Adrenal gland (tissue), 12 donors: ENCODE measurements around the gene APOC1. TPM values are rescaled to one million over a fixed set of nuclear protein-coding genes. Genes with fewer than 3 reads are reported as not detected.
"Not testable (repeated sequence)": the region's sequence is repeated elsewhere in the genome, so short reads cannot be mapped to it uniquely, and the experiment has no call there.

ENCODE experiments used
- DNase-seq, 7 donors: peaks; one replicate each; pipeline ENCODE4 v3.0.0-alpha.2; 2019 to 2020
- H3K27ac ChIP-seq, 5 donors: fragments of 200-600 bp; sonication (generic) in 4 of 5; 1 replicate in 3 of 5; 2 replicates in 2 of 5; pipeline versions ENCODE4 v1.5.1 to v1.8.0; 2016 to 2020; ENCODE audit warnings: mild to moderate bottlenecking in 1 of 5
- H3K27me3 ChIP-seq: fragments of 200-600 bp; 2 replicates; pipeline ENCODE4 v1.8.0; 2021
- H3K36me3 ChIP-seq, 2 donors: fragments of 200-600 bp; replicated peaks in 1 of 2; 1 replicate in 1 of 2; 2 replicates in 1 of 2; pipeline versions ENCODE4 v1.5.1 to v1.8.0; 2018 to 2022
- H3K4me1 ChIP-seq, 2 donors: fragments of 200-600 bp; replicated peaks in 1 of 2; 1 replicate in 1 of 2; 2 replicates in 1 of 2; pipeline versions ENCODE4 v1.5.1 to v1.8.0; 2018 to 2021
- H3K4me3 ChIP-seq, 4 donors: fragments of 200-600 bp; sonication (generic) in 3 of 4; one replicate each; pipeline ENCODE4 v1.5.1; 2016 to 2018
- H3K9me3 ChIP-seq, 3 donors: fragments of 200-600 bp; sonication (generic) in 1 of 3; replicated peaks in 1 of 3; 1 replicate in 2 of 3; 2 replicates in 1 of 3; pipeline versions ENCODE4 v1.5.1 to v1.8.0; 2016 to 2021
- CTCF ChIP-seq, 6 experiments: fragments of 450-650 bp in 4 of 6; fragments of 200-600 bp in 2 of 6; sonication (generic) in 1 of 6; IDR thresholded peaks; 1 replicate in 5 of 6; 2 replicates in 1 of 6; pipeline versions ENCODE4 v1.5.1 to v1.8.0; 2016 to 2021; ENCODE audit warnings: antibody characterized with exemption in 6 of 6, mild to moderate bottlenecking in 2 of 6, moderate library complexity in 1 of 6
- POLR2A ChIP-seq, 2 donors: fragments of 450-650 bp; IDR thresholded peaks; one replicate each; pipeline ENCODE4 v1.6.1; 2017; ENCODE audit warnings: antibody characterized with exemption in 2 of 2, mild to moderate bottlenecking in 2 of 2, moderate library complexity in 1 of 2
- WGBS, 4 donors: extraction: QIAGEN DNeasy Blood & Tissue Kit in 2 of 4; methylation state at CpG; one replicate each; pipeline versions ENCODE4 v1.1.5 to v1.1.7; 2013 to 2017; 5-methylcytosine and 5-hydroxymethylcytosine counted together
- intact Hi-C, 2 donors: fragments of 100-400 bp; cut with DNase I; formaldehyde crosslinking; loops; one replicate each; pipeline versions ENCODE4 v1.14.1 to v1.15.0; 2022 to 2023
- polyA plus RNA-seq, 3 donors: library from polyadenylated mRNA; stranded (reverse); fragments of 200-250 nt in 2 of 3; fragments of 350-450 nt in 1 of 3; fragmentation: Illumina TruSeq in 1 of 3; extraction: RNeasy Lipid Tissue Mini Kit (QIAGEN cat#74804) in 1 of 3; gene quantifications; one replicate each; pipeline ENCODE4 v1.2.3, GENCODE V29; 2013 to 2014
- total RNA-seq, 9 donors: library from RNA; depleted of rRNA in 4 of 9; stranded (reverse); fragments of >200 nt in 4 of 9; fragments of 120-200 nt in 1 of 9; fragmentation: NEBNext Ultra II Directional in 1 of 9; extraction: Animal tissue kit (Norgen Biotek cat#: 25700) in 1 of 9; gene quantifications; one replicate each; pipeline versions ENCODE4 v1.1.0 to v1.2.4, GENCODE V29; 2013 to 2023
- donor health status: healthy with polysubstance abuse.
- donor health status: Bipolar disorder and iron deficiency.
- donor health status: DM: yes; HTN: yes; CAD: no.
- donor health status: DM: no; HTN: no; CAD: no.
- donor health status: DM: no; HTN: no; CAD: no.
- donor health status: DM: yes; HTN: yes; CAD: no.

The APOC1 gene
- total and polyA plus RNA-seq, 12 donors = 583 to 3,854 (median 2,102) TPM

- no peak overlapping the region for H3K27ac ChIP-seq
- intact Hi-C loops = no loop called here
Measured at GRCh38 chr19:44884566-44884965, 29.8 kb upstream of the APOC1 start.

GRCh38 chr19:44886141-44886540, 28.3 kb upstream of the APOC1 start:
- Histone ChIP-seq H3K4me3 (no peak overlapping the region), H3K4me1 (peaks cover 7% of the 10 kb centered on the region in 2 donors), H3K27me3 (no peaks in the 10 kb centered on the region), H3K27ac (no peak overlapping the region), H3K36me3 (peaks cover 0 to 24% of the 10 kb centered on the region in 2 donors), H3K9me3 (no peaks in the 10 kb centered on the region)
- WGBS, 4 donors = 82 to 88% (median 85%) methylated on average over 5 to 6 of the region's 6 CpGs
- TF ChIP-seq POLR2A (IDR thresholded peaks at IDR 0.05) = no peak
- TF ChIP-seq CTCF (IDR thresholded peaks at IDR 0.05) = no peak
- DNase-seq = no peak
- intact Hi-C loops = no loop called here

More at GRCh38 chr19:44884566-44884965, 29.8 kb upstream of the APOC1 start:
- WGBS, 4 donors = 92 to 94% (median 93%) methylated on average over 4 of the region's 4 CpGs
- H3K9me3 ChIP-seq = no peaks in the 10 kb centered on the region
- TF ChIP-seq CTCF (IDR thresholded peaks at IDR 0.05) = no peak
- no peak for TF ChIP-seq POLR2A (IDR thresholded peaks at IDR 0.05)
- peaks cover 0 to 24% of the 10 kb centered on the region in 2 donors for H3K36me3 ChIP-seq
- no peak for DNase-seq
- no peak overlapping the region for H3K4me3 ChIP-seq
- no peaks in the 10 kb centered on the region for H3K27me3 ChIP-seq
- peaks cover under 1 to 1% of the 10 kb centered on the region in 2 donors for H3K4me1 ChIP-seq

GRCh38 chr19:44887648-44888047, 26.8 kb upstream of the APOC1 start:
- Histone ChIP-seq H3K4me1 (peaks cover 16 to 18% of the 10 kb centered on the region in 2 donors), H3K27ac (no peak overlapping the region), H3K36me3 (peaks cover 0 to 24% of the 10 kb centered on the region in 2 donors), H3K4me3 (no peak overlapping the region), H3K27me3 (no peaks in the 10 kb centered on the region), H3K9me3 (no peaks in the 10 kb centered on the region)
- DNase-seq = no peak
- intact Hi-C loops = no loop called here
- WGBS, 4 donors = 82 to 84% (median 84%) methylated on average over 4 of the region's 4 CpGs
- TF ChIP-seq CTCF (IDR thresholded peaks at IDR 0.05) (no peak), POLR2A (IDR thresholded peaks at IDR 0.05) (no peak)

GRCh38 chr19:44888335-44888734, 26.1 kb upstream of the APOC1 start:
- intact Hi-C loops, H3K27ac ChIP-seq, DNase-seq, H3K27me3 ChIP-seq, H3K4me3 ChIP-seq, H3K9me3 ChIP-seq: not testable (repeated sequence)
- Histone ChIP-seq H3K4me1 (peaks cover 16 to 23% of the 10 kb centered on the region in 2 donors), H3K36me3 (peaks cover 0 to 30% of the 10 kb centered on the region in 2 donors)
- 84 to 92% (median 88%) methylated on average over 4 to 5 of the region's 5 CpGs for WGBS, 4 donors

- DNase-seq = peak in 1 of 7 donors; percentile 69
Measured at GRCh38 chr19:44889830-44890365, 24.5 kb upstream of the APOC1 start.

More at GRCh38 chr19:44889830-44890365, 24.5 kb upstream of the APOC1 start:
- Histone ChIP-seq H3K27ac (peak overlapping the region in 4 of 5 donors; percentile 66 to 99 (median 93)), H3K36me3 (peaks cover 0 to 46% of the 10 kb centered on the region in 2 donors), H3K4me1 (peaks cover 20 to 26% of the 10 kb centered on the region in 2 donors), H3K4me3 (peak overlapping the region in 2 of 4 donors; percentile 23 to 56), H3K27me3 (no peaks in the 10 kb centered on the region), H3K9me3 (no peaks in the 10 kb centered on the region)
- intact Hi-C loops = no loop called here
- 40 to 48% (median 47%) methylated on average over 17 of the region's 17 CpGs for WGBS, 4 donors
- TF ChIP-seq CTCF (IDR thresholded peaks at IDR 0.05) = no peak
- no peak for TF ChIP-seq POLR2A (IDR thresholded peaks at IDR 0.05)
